ENCODE results near the gene PSD4.

- TF ChIP-seq CTCF (IDR thresholded peaks at IDR 0.05; ENCODE audit: poor library complexity, severe bottlenecking): no peak
- no peak for TF ChIP-seq EP300 (conservative IDR thresholded peaks at IDR 0.05; ENCODE audit: poor library complexity, severe bottlenecking)
- TF ChIP-seq POLR2AphosphoS5 (IDR thresholded peaks at IDR 0.05): no peak
- TF ChIP-seq EZH2 (IDR thresholded peaks at IDR 0.05; ENCODE audit: borderline replicate concordance, insufficient read depth, low read length, poor library complexity, severe bottlenecking): no peak
- TF ChIP-seq REST (IDR thresholded peaks at IDR 0.05; ENCODE audit: borderline replicate concordance): no peak
- TF ChIP-seq RAD21 (conservative IDR thresholded peaks at IDR 0.05): no peak
- no peak for TF ChIP-seq TAF1 (IDR thresholded peaks at IDR 0.05; ENCODE audit: low read depth)
These were observed 14.8 kb upstream of the PSD4 start for GRCh38 chr2:113158884-113159553.
